GM21576 (cell line): ENCODE measurements around the gene B4GALNT1.

Experiments
- ATAC-seq: cut with Tn5 transposase; IDR thresholded peaks from one replicate; pipeline ENCODE4 v1.9.1; 2021; ENCODE audit warnings: mild to moderate bottlenecking, moderate library complexity; ENCODE audit not compliant: unreplicated experiment

B4GALNT1 gene

GRCh38 chr12:57609781-57610553 is 23.0 kb downstream of the B4GALNT1 start:
- no peak for ATAC-seq

- no peak for ATAC-seq
Measured at GRCh38 chr12:57609101-57609780, 23.8 kb downstream of the B4GALNT1 start.

GRCh38 chr12:57607958-57608663 is 24.9 kb downstream of the B4GALNT1 start:
- no peak for ATAC-seq

GRCh38 chr12:57606821-57607220 is 26.2 kb downstream of the B4GALNT1 start:
- no peak for ATAC-seq

- no peak for ATAC-seq
Measured at GRCh38 chr12:57606399-57606798, 26.6 kb downstream of the B4GALNT1 start.

GRCh38 chr12:57605811-57606311 is 27.1 kb downstream of the B4GALNT1 start:
- ATAC-seq: no peak

- no peak for ATAC-seq
Measured at GRCh38 chr12:57604992-57605810, 27.8 kb downstream of the B4GALNT1 start.

- no peak for ATAC-seq
Measured at GRCh38 chr12:57604454-57604991, 28.5 kb downstream of the B4GALNT1 start, which contains the start of gene DTX3. Gene DTX3, plus strand, starts transcription at chr12:57604824. Its CDS starts 1,694 bp downstream, at chr12:57606518.

GRCh38 chr12:57603815-57604453 is 29.1 kb downstream of the B4GALNT1 start:
- no peak for ATAC-seq

GRCh38 chr12:57603324-57603723 is 29.7 kb downstream of the B4GALNT1 start:
- ATAC-seq: no peak

- ATAC-seq: no peak
Measured at GRCh38 chr12:57602544-57602943, 30.5 kb downstream of the B4GALNT1 start.

- no peak for ATAC-seq
Measured at GRCh38 chr12:57600395-57600794, 32.6 kb downstream of the B4GALNT1 start.

GRCh38 chr12:57593187-57593586 is 39.8 kb downstream of the B4GALNT1 start:
- no peak for ATAC-seq

GRCh38 chr12:57592551-57593165 is 40.3 kb downstream of the B4GALNT1 start:
- ATAC-seq: no peak

GRCh38 chr12:57591782-57592325 is 41.1 kb downstream of the B4GALNT1 start:
- ATAC-seq: no peak

- peak; percentile 89 for ATAC-seq
Measured at GRCh38 chr12:57590864-57591781, 41.9 kb downstream of the B4GALNT1 start, which contains the start of gene PIP4K2C. Gene PIP4K2C, plus strand, starts transcription at chr12:57591192. Its CDS starts 98 bp downstream, at chr12:57591290.

- ATAC-seq: no peak
Measured at GRCh38 chr12:57590479-57590863, 42.5 kb downstream of the B4GALNT1 start.
